ENCODE measurements around the gene OPTC. TPM values are rescaled to one million over a fixed set of nuclear protein-coding genes. Genes with fewer than 3 reads are reported as not detected.
"Not testable (repeated sequence)": the region's sequence is repeated elsewhere in the genome, so short reads cannot be mapped to it uniquely, and the experiment has no call there.

Gene OPTC
- total RNA-seq, 1 experiment from 2014 or later = not detected

DNA sequence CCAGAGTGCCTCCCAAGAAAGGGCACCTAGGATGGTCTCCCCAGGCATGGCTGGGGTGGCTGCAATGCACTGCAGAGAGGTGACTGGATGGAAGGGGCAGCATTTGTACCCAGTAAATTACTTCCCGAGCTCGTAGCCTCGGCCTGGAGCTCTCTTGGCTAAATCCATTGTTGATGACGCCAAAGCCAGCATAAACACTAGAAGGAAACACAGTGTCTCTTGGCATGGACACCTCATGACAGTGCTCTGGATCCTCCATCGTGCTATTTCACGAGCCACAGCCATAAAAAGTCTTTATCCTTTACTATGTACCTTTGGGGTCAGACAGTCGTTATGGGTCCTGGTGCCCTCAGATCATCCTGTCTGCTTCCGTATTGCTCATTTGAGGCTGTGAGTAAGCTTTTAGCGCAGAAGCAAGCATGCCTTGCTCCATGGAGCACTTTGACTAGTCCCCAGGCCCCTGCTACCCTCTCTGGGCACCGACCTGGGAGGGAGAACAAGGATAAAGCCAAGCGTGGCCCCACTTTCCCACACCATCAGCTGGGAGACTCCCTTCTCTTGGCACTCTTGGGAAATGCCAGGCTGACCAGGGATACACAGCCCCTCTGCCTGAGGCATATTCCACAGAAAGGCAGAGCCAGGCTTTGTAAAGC lies 28.7 kb upstream of the OPTC start:
- no peak for DNase-seq (ENCODE audit: low read depth)

GRCh38 chr1:203465948-203466347 lies 28.0 kb upstream of the OPTC start:
- no peak for DNase-seq (ENCODE audit: low read depth)

GRCh38 chr1:203466906-203467549 lies 26.9 kb upstream of the OPTC start:
- DNase-seq (ENCODE audit: low read depth) = not testable (repeated sequence)

GRCh38 chr1:203467550-203467921 lies 26.4 kb upstream of the OPTC start:
- no peak for DNase-seq (ENCODE audit: low read depth)

DNA sequence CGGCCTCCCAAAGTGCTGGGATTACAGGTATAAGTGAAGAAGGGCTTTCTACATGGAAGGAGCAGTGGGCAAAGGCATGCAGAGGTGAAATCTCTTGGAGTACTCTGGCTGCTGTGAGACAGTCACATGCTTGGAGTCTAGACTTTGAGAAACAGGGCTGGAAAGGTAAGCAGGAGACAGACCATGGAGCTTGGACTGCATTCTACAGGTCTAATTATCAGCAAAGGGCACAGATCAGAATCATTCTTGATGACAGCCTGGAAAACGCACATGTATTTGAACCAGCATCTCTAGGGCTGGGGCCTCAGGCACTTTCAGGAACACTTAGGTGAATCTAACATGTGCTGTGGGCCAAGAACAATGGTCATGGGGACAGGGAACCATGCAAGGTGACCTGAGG lies 25.6 kb upstream of the OPTC start:
- DNase-seq (ENCODE audit: low read depth) = no peak

DNA sequence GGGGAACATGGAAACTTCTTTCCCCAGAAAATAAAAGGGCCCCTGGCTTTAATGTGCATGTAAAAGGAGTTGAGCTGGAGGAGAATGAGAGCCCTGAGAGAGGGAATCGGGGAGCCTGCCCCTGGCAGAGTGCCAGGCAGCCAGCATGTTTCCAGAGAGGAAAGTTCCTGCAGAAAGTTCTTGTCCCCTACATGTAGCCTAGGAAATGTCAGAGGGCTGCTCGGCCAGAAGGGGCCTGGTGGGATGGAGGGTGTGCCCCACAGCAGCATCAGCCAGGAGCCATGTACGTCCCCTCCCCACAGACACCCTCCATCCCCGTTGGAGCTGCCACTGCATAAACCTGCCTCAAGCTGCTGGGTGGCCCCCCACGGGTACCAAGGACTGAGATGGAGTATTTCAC lies 23.7 kb upstream of the OPTC start:
- no peak for DNase-seq (ENCODE audit: low read depth)

GRCh38 chr1:203471841-203472240 lies 22.1 kb upstream of the OPTC start:
- no peak for DNase-seq (ENCODE audit: low read depth)

DNA sequence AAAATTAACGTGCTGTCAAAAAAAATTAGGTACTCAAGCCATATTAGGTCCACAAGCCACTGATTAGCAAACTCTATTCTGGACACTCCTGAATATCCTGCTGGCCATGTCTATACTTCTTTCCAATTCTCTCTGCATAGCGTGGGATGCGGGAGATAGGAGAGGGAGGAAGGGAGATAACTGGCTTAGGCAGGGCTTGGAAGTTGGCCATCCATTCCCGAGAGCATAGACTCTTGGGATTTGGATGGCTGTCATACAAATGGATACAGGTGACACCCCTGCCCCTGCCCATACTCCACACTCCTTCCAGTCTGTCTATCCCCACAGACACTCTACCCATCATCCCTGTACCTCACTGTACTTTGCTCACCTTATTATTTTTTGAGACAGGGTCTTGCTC lies 20.7 kb upstream of the OPTC start:
- no peak for DNase-seq (ENCODE audit: low read depth)

DNA sequence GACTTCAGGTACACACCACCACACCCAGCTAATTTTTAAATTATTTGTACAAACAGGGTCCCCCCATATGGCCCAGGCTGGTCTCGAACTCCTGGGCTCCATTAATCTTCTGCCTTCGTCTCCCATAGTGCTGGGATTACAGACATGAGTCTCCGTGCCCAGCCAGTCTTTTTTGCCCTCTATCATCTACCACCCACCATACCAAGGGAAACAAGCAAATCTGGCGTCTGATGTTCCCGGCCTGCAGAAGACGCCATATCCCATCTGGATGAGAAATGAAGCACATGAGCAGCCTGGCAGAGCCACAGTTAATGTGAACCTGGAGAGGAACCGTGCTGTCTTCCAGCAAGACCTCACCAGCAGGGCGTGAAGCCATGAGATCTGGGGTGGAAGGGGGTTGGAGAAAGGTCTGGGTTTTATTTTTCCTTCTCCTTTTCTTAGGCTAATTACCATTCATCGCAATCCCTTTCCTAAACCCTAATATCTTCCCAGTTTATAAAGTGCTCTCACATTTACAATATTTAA lies 20.1 kb upstream of the OPTC start:
- DNase-seq (ENCODE audit: low read depth) = no peak

DNA sequence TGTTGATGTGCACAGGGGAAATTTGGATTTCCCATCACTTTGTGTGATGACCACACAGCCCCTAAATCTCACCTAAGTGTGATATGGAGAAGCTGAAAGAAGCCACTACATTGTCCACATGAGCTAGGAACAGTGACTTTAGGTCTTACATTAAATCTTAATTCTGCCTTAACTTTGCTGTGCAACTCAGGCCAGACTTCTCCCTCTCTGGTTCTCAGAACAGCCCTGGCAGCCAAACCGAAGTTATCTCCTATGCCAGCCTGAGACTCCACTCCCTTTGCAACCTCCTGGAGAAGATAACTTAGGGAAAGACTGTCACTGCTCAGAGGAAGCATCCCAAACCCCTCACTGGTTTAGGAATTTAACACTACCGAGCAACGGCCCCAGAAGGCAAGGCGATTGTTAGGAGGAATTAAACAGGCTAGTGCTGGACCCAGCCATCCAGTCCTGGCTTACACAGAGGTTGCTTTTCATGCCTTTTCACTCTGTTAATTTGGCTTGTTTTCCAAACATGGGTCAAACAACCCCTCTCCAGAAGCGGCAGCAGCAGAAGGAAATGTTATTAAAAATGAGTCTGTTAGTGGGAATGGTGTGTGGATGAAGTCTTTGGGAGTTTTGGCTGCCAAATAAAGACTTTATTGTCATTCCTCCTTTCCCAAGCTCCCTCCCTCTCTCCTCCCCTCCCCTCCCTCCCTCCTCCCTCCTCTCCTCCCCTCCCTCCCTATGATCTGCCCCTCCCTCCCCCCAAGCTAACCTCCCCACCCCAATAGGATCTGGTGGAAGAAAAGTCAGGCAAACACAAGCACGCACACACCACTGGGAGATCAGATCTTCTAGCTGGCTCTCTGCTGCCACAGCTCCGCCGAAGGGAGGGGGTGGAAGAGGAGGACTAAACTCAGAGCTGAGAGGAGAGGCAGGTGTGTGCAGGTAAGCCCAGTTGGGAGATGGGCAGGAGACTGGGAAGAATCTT lies 18.7 kb upstream of the OPTC start, which contains the start of gene PRELP:
Gene PRELP, plus strand, starts transcription at position 795 of the 970 bp plus-strand sequence. CDS start 7,379 bp downstream, outside the sequence.
- peak; percentile 28 for DNase-seq (ENCODE audit: low read depth)

- DNase-seq (ENCODE audit: low read depth) = no peak
Observed at GRCh38 chr1:203476216-203476814, 17.6 kb upstream of the OPTC start.

DNA sequence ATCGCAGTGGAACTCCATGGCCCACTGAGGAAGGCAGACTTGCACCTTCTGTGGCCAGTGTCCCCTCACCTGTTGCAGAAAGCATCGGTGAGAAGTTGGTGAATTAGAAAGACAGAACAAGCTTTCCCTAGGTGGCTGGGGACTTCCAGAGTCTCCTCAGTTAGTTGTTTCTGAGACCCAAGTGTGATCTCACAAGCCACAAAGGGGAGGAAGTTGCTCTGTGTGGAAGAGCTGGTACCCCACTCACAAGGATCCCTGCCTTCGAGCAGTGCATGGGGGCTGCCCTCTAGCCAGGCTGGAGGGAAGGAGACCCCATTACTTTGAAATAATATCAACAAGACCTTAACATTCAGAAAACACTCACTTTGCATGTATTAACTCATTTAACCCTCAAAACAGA lies 16.2 kb upstream of the OPTC start:
- DNase-seq (ENCODE audit: low read depth) = no peak

DNA sequence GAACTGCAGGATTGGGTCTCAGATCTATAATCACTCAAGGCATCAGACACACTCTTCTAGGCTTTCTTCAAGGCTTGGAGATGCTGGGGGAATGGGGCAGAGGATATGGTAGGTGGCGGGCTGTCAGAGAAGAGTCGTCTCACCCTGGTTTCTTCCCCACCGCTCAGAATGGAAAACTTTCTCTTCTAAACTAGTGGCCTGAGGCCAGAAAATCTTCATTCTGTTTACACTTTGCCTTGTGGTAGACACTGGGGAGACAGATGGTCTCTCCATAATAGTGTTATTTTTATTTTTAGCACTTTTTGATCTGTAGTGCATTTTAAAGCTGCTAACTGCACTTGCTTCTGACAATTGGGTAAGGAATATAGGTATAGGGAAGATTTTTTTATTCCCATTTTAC lies 15.7 kb upstream of the OPTC start:
- DNase-seq (ENCODE audit: low read depth) = no peak

DNA sequence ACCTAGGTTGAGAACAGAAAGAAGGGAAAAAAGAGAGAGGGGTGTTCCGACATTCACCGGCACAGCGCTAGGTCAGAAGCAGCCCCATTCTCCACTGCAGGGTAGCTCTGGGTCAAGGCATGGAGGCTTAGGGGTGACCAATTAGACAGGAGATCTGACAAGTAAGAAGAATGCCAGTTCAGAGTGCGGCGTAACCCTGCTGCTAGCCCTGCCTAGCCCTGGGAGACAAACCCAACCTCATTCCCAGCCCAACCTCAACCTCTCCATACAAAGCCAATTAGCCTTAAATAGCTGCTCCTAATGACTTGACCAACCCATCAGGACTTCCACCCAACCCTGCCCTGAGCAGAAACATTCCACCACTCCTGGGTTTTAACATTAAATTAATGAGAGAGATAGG lies 15.0 kb upstream of the OPTC start:
- no peak for DNase-seq (ENCODE audit: low read depth)

DNA sequence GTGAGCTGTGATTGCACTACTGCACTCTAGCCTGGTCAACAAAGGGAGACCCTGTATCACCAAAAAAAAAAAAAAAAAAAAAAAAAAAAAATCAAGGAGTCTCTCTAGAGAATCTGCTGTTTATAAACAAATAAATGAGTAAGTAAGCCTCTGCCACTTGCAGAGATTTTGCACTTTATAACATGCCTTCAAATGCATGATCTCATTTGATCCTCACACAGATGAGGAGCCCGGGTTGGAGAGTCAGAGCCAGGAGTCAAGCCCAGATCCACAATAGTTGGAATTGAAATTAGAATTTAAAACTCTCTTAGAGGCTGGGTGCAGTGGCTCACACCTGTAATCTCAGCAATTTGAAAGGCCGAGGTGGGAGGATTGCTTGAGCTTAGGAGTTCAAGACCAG lies 14.3 kb upstream of the OPTC start:
- no peak for DNase-seq (ENCODE audit: low read depth)

- no peak for DNase-seq (ENCODE audit: low read depth)
Observed at GRCh38 chr1:203480084-203480483, 13.9 kb upstream of the OPTC start.

DNA sequence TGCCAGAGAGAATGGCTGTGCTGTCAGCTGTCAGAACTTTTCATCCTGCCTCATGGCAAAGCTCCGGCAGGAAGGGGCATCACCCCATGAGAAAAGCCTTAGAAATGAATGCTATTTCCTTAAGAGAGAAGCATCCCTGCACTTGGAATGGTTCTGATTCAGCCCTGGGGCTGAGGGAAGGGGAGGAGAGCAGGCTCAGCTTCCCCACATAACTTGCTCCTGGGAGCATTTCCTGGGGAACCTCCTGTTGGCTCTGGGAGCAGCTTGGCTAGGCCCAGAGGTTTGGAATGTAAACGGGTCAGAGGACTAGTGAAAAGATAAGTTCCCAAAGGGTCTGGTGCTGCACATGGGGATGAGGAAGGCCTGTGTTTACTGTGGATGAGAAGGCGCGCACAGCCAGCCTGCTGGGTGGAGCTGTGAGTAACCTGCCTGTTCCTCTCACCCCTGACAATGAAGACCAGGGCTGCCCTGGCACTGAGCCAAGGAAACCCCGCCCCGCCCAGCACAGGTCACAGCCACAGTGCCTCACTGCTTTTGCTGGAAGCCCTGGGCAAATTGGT lies 13.3 kb upstream of the OPTC start:
- peak; percentile 54 for DNase-seq (ENCODE audit: low read depth)

- DNase-seq (ENCODE audit: low read depth) = no peak
Observed at GRCh38 chr1:203481196-203481595, 12.8 kb upstream of the OPTC start.

GRCh38 chr1:203486618-203487370 lies 7.2 kb upstream of the OPTC start:
- no peak for DNase-seq (ENCODE audit: low read depth)

GRCh38 chr1:203488539-203488938 lies 5.4 kb upstream of the OPTC start:
- no peak for DNase-seq (ENCODE audit: low read depth)

DNA sequence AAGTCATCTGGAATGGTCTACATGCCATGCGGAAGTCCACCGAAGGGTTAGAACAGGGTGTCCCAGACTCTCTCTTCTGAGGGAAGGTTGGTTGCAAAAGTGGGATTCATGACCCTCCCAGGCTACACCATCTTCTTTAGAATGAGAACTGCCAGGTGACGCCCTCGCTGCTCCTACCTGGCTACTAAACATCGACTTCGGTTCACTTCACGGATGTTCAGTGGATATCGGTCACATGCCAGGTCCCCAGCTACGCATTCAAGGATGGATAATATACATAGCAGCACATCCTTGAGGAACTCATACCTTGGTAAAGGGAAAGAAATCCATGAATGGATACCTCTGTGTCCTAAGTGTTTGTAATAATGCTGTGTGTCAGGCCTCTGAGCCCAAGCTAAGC lies 3.3 kb upstream of the OPTC start:
- no peak for DNase-seq (ENCODE audit: low read depth)
